ENCODE data around the gene YWHAQ. TPM values are rescaled to one million over a fixed set of nuclear protein-coding genes. Genes with fewer than 3 reads are reported as not detected.
A peak's percentile ranks its signal among the peaks of the same experiment; 100 is the strongest.

The YWHAQ gene
- total and polyA plus RNA-seq, 9 of the 15 experiments (the other 6 are each of a cell fraction or from before 2014, with no cell fraction given): 63.1 to 359 (median 203) TPM

GRCh38 chr2:9680082-9680481, 49.3 kb upstream of the YWHAQ start (continued):
- no peak for TF ChIP-seq ZBTB49 (CRISPR knock-in tag; IDR thresholded peaks at IDR 0.05; ENCODE audit: borderline replicate concordance)
- no peak for TF ChIP-seq RBBP5 (IDR thresholded peaks at IDR 0.05; ENCODE audit: borderline replicate concordance, insufficient read depth, low read length, poor library complexity, severe bottlenecking)
- TF ChIP-seq ZC3H4 (CRISPR knock-in tag; IDR thresholded peaks at IDR 0.05; ENCODE audit: borderline replicate concordance): no peak
- peak in 1 of 3 experiments; percentile 34 for TF ChIP-seq YY1 (IDR thresholded peaks at IDR 0.05; ENCODE audit: borderline replicate concordance in 1 of 3, control insufficient read depth in 1 of 3, extremely low read depth in 1 of 3, insufficient read depth in 3 of 3, insufficient read length in 1 of 3, insufficient replicate concordance in 2 of 3, low read depth in 1 of 3, low read length in 2 of 3)
- TF ChIP-seq ELF4 (CRISPR knock-in tag; IDR thresholded peaks at IDR 0.05): no peak
- 0 out of 2 replicates have a peak, but pooled peaks have one; percentile 22 for TF ChIP-seq SMARCA4 (IDR thresholded peaks at IDR 0.05)
- no peak for TF ChIP-seq BCL6 (CRISPR knock-in tag; IDR thresholded peaks at IDR 0.05)
- 0 out of 2 replicates have a peak, but pooled peaks have one; percentile 22 for TF ChIP-seq ETV1 (tag; conservative IDR thresholded peaks at IDR 0.05; ENCODE audit: low read depth)
- peak; percentile 64; the same call in 1 of the 2 replicates for TF ChIP-seq GTF2A2 (tag; IDR thresholded peaks at IDR 0.05)
- TF ChIP-seq ZNF175 (CRISPR knock-in tag; IDR thresholded peaks at IDR 0.05; ENCODE audit: low read depth): peak; percentile 85
- no peak for TF ChIP-seq TCF7L2 (IDR thresholded peaks at IDR 0.05; ENCODE audit: low read depth, low read length)
- peak; percentile 56 for TF ChIP-seq CXXC5 (CRISPR knock-in tag; IDR thresholded peaks at IDR 0.05)
- no peak for TF ChIP-seq ZNF511 (CRISPR knock-in tag; IDR thresholded peaks at IDR 0.05)
- TF ChIP-seq MBD1 (CRISPR knock-in tag; IDR thresholded peaks at IDR 0.05): no peak
- peak in 1 of 2 experiments; percentile 38; a peak in 1 of 4 replicates for TF ChIP-seq KDM1A (IDR thresholded peaks at IDR 0.05)
- TF ChIP-seq HOXB6 (CRISPR knock-in tag; IDR thresholded peaks at IDR 0.05; ENCODE audit: borderline replicate concordance): no peak
- TF ChIP-seq NCOR1 (IDR thresholded peaks at IDR 0.05): 0 out of 2 replicates have a peak, but pooled peaks have one; percentile 18
- TF ChIP-seq CREB3 (tag; conservative IDR thresholded peaks at IDR 0.05; ENCODE audit: low read depth): peak; percentile 68
- TF ChIP-seq NR2C1 (IDR thresholded peaks at IDR 0.05): no peak
- TF ChIP-seq NR2C1 (tag; IDR thresholded peaks at IDR 0.05): peak; percentile 78
- no peak for TF ChIP-seq ZNF41 (CRISPR knock-in tag; conservative IDR thresholded peaks at IDR 0.05)
- 0 out of 2 replicates have a peak, but pooled peaks have one; percentile 15 for TF ChIP-seq DPF2 (IDR thresholded peaks at IDR 0.05)
- peak; percentile 84 for TF ChIP-seq PTTG1 (tag; IDR thresholded peaks at IDR 0.05; ENCODE audit: low read depth)
- TF ChIP-seq ZNF133 (CRISPR knock-in tag; IDR thresholded peaks at IDR 0.05): no peak
- TF ChIP-seq CBFA2T2 (conservative IDR thresholded peaks at IDR 0.05): peak; percentile 33; the same call in 1 of the 2 replicates

Data from K562 (cell line).